Stomach (tissue), 4 donors: ENCODE results near the gene TFIP11.

Source experiments
- EP300 ChIP-seq: sonication (generic); formaldehyde crosslinking; IDR thresholded peaks from one replicate; pipeline ENCODE4 v1.6.1; 2017; ENCODE audit warnings: antibody characterized with exemption
- POLR2A ChIP-seq, 4 donors: fragments of 450-650 bp; IDR thresholded peaks; one replicate each; pipeline ENCODE4 v1.6.1; 2016; ENCODE audit warnings: antibody characterized with exemption in 4 of 4, control low read depth in 2 of 4, mild to moderate bottlenecking in 1 of 4, moderate library complexity in 1 of 4
- POLR2AphosphoS5 ChIP-seq, 3 donors: sonication (generic); formaldehyde crosslinking; IDR thresholded peaks; one replicate each; pipeline ENCODE4 v1.6.1; 2016; ENCODE audit warnings: antibody characterized with exemption in 3 of 3
- TF ChIP-seq, protein P1 (sequence below), 7 experiments: fragments of 450-650 bp in 4 of 7; fragments of 200-600 bp in 3 of 7; sonication (generic) in 3 of 7; IDR thresholded peaks; one replicate each; pipeline ENCODE4 v1.5.1; 2016 to 2019; ENCODE audit warnings: antibody characterized with exemption in 7 of 7, control low read depth in 2 of 7, mild to moderate bottlenecking in 1 of 7

DNA sequence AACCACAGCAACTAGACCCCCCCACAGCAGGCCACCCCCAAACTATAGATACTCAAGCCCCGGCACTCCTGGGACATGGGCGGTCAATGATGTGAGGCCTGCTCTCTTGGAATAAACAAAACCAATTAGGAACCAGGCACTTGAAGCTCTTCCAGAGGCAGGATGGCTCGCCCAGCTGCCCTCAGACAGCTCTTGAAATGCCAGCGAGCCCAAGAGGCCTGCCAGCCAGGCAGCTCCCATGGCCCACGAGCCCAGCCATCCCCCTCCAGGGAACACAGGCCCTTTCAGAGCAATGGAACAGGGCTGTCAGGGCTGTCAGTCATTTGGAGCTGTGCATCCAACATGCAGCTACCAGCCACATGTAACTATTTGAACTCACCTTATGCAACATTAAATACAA is 34.0 kb upstream of the TFIP11 start:
- TF ChIP-seq POLR2A (IDR thresholded peaks at IDR 0.05): no peak
- TF ChIP-seq, protein P1, sequence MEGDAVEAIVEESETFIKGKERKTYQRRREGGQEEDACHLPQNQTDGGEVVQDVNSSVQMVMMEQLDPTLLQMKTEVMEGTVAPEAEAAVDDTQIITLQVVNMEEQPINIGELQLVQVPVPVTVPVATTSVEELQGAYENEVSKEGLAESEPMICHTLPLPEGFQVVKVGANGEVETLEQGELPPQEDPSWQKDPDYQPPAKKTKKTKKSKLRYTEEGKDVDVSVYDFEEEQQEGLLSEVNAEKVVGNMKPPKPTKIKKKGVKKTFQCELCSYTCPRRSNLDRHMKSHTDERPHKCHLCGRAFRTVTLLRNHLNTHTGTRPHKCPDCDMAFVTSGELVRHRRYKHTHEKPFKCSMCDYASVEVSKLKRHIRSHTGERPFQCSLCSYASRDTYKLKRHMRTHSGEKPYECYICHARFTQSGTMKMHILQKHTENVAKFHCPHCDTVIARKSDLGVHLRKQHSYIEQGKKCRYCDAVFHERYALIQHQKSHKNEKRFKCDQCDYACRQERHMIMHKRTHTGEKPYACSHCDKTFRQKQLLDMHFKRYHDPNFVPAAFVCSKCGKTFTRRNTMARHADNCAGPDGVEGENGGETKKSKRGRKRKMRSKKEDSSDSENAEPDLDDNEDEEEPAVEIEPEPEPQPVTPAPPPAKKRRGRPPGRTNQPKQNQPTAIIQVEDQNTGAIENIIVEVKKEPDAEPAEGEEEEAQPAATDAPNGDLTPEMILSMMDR (IDR thresholded peaks at IDR 0.05): no peak
- TF ChIP-seq POLR2AphosphoS5 (IDR thresholded peaks at IDR 0.05): no peak
- TF ChIP-seq EP300: no peak
